ENCODE data around the gene PDE10A. TPM values are rescaled to one million over a fixed set of nuclear protein-coding genes. Genes with fewer than 3 reads are reported as not detected.

Gene PDE10A
- total RNA-seq, 1 experiment from 2014 or later: 0.31 TPM

- no peaks in the 10 kb centered on the region for H3K9me3 ChIP-seq (ENCODE audit: control insufficient read depth, low read depth, low read length)
- H3T11ph ChIP-seq (ENCODE audit: low read length): no peak overlapping the region
- WGBS (ENCODE audit: extremely low coverage, insufficient read length, low lambda C conversion rate): no CpG with 5 or more reads among the region's 100 CpGs
- no peak overlapping the region for H4K5ac ChIP-seq (ENCODE audit: insufficient read length, low read depth, low read length)
- no peak overlapping the region for H2AK5ac ChIP-seq (ENCODE audit: insufficient read length, low read length)
- H3K79me2 ChIP-seq (ENCODE audit: insufficient read depth, low read length): no peaks in the 10 kb centered on the region
- H3K36me3 Mint-ChIP-seq (ENCODE audit: insufficient read depth in 1 of 3, low read depth in 3 of 3): peaks cover 0 to 7% (median 0%) of the 10 kb centered on the region in 3 experiments; a peak in 2 of 7 replicates
- no peaks in the 10 kb centered on the region for H3K79me1 ChIP-seq (ENCODE audit: insufficient read depth, low read depth, low read length, poor library complexity, severe bottlenecking)
- H4K91ac ChIP-seq (ENCODE audit: insufficient read length, low read depth, low read length): no peak overlapping the region
- peaks cover 62% of the 10 kb centered on the region for H3K27me3 ChIP-seq (ENCODE audit: insufficient read depth, low read length)
- H2AFZ ChIP-seq (ENCODE audit: low read length): no peak overlapping the region
- H3K4me1 Mint-ChIP-seq: peaks cover 30 to 44% of the 10 kb centered on the region in 2 experiments
- no peak overlapping the region for H3K23ac ChIP-seq (ENCODE audit: insufficient read length, low read depth, low read length)
- H3K23me2 ChIP-seq (ENCODE audit: insufficient read length, low read depth, low read length, poor library complexity, severe bottlenecking): peaks cover 25% of the 10 kb centered on the region
- no peak overlapping the region for H4K8ac ChIP-seq (replicated peaks; ENCODE audit: insufficient read length, low read depth, low read length)
- H3K4me1 ChIP-seq (ENCODE audit: insufficient read depth, low read length): peaks cover 2% of the 10 kb centered on the region
- H2BK12ac ChIP-seq (ENCODE audit: insufficient read length, low read depth, low read length): no peak overlapping the region
- no peak overlapping the region for H3K9ac ChIP-seq (ENCODE audit: extremely low read depth, insufficient read length, low read length)
- no peak for TF ChIP-seq CTCF (conservative IDR thresholded peaks at IDR 0.05)
- H2BK15ac ChIP-seq (ENCODE audit: low read depth, low read length): no peak overlapping the region
- peak overlapping the region; percentile 64 for H3K4me2 ChIP-seq (ENCODE audit: insufficient read depth, insufficient read length, low read length)
- H3K27ac ChIP-seq (ENCODE audit: insufficient read length, low read depth, low read length): no peak overlapping the region
- H4K20me1 ChIP-seq (ENCODE audit: control insufficient read depth, insufficient read depth, insufficient read length): no peaks in the 10 kb centered on the region
- H2BK20ac ChIP-seq (ENCODE audit: low read depth, low read length, poor library complexity, severe bottlenecking): no peak overlapping the region
- no peak overlapping the region for H3K4ac ChIP-seq (ENCODE audit: low read depth, low read length)
- H3K56ac ChIP-seq (ENCODE audit: insufficient read length, low read depth, low read length): no peak overlapping the region
- H3K9me3 Mint-ChIP-seq: peaks cover 0 to 4% of the 10 kb centered on the region in 2 experiments; a peak in 2 of 5 replicates
- peaks cover 89% of the 10 kb centered on the region for H3K27me3 Mint-ChIP-seq (ENCODE audit: low read depth)
- H3K14ac ChIP-seq (ENCODE audit: insufficient read depth, low read length): no peak overlapping the region
- H3K27ac Mint-ChIP-seq: no peak overlapping the region
- H2BK120ac ChIP-seq (ENCODE audit: low read depth, low read length, poor library complexity, severe bottlenecking): no peak overlapping the region
- H3K4me3 Mint-ChIP-seq: peak overlapping the region; percentile 66 to 83
- H2BK5ac ChIP-seq (ENCODE audit: insufficient read length, low read length): no peak overlapping the region
- peak; percentile 59 for DNase-seq
- no peak overlapping the region for H3K18ac ChIP-seq (ENCODE audit: insufficient read length, low read depth, low read length)
These were observed 846 bp downstream of the PDE10A start for GRCh38 chr6:165662041-165662748.

Measured in H9 (cell line).